Stomach (tissue), 4 donors: ENCODE data around the gene UGT2A3.

Experiments
- CTCF ChIP-seq, 7 experiments: fragments of 450-650 bp in 4 of 7; fragments of 200-600 bp in 3 of 7; sonication (generic) in 3 of 7; IDR thresholded peaks; one replicate each; pipeline ENCODE4 v1.5.1; 2016 to 2019; ENCODE audit warnings: antibody characterized with exemption in 7 of 7, control low read depth in 2 of 7, mild to moderate bottlenecking in 1 of 7
- EP300 ChIP-seq: sonication (generic); formaldehyde crosslinking; IDR thresholded peaks from one replicate; pipeline ENCODE4 v1.6.1; 2017; ENCODE audit warnings: antibody characterized with exemption
- POLR2A ChIP-seq, 4 donors: fragments of 450-650 bp; IDR thresholded peaks; one replicate each; pipeline ENCODE4 v1.6.1; 2016; ENCODE audit warnings: antibody characterized with exemption in 4 of 4, control low read depth in 2 of 4, mild to moderate bottlenecking in 1 of 4, moderate library complexity in 1 of 4
- POLR2AphosphoS5 ChIP-seq, 3 donors: sonication (generic); formaldehyde crosslinking; IDR thresholded peaks; one replicate each; pipeline ENCODE4 v1.6.1; 2016; ENCODE audit warnings: antibody characterized with exemption in 3 of 3

- TF ChIP-seq POLR2A (IDR thresholded peaks at IDR 0.05) (no peak), CTCF (IDR thresholded peaks at IDR 0.05) (no peak), POLR2AphosphoS5 (IDR thresholded peaks at IDR 0.05) (no peak), EP300 (no peak)
These were observed 22.4 kb downstream of the UGT2A3 start for GRCh38 chr4:68929076-68929737.
